Stimulated activated CD4-positive, alpha-beta T cell treated with anti-CD3 and anti-CD28 coated beads, Interleukin-4, amount 100 ng/mL, for 1 hour (primary cell): ENCODE measurements around the gene MPHOSPH8.
"Not testable (repeated sequence)": the region's sequence is repeated elsewhere in the genome, so short reads cannot be mapped to it uniquely, and the experiment has no call there.

Source experiments
- DNase-seq: peaks from one replicate; pipeline ENCODE4 v3.0.0-alpha.2; 2020

MPHOSPH8 gene

DNA sequence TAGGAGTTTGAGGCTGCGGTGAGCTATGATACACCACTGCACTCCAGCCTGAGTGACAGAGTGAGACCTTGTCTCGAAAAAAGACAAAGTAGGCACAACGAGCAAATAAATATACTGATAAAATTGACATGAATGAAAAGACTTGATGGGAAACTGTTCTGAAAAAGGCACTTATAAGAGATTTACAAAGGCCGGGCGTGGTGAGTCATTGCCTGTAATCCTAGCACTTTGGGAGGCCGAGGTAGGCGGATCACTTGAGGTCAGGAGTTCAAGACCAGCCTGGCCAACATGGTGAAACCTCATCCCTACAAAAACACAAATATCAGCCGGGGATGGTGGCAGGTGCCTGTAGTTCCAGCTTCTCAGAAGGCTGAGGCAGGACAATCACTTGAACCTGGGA, 58.0 kb downstream of the MPHOSPH8 start:
- DNase-seq: not testable (repeated sequence)

DNA sequence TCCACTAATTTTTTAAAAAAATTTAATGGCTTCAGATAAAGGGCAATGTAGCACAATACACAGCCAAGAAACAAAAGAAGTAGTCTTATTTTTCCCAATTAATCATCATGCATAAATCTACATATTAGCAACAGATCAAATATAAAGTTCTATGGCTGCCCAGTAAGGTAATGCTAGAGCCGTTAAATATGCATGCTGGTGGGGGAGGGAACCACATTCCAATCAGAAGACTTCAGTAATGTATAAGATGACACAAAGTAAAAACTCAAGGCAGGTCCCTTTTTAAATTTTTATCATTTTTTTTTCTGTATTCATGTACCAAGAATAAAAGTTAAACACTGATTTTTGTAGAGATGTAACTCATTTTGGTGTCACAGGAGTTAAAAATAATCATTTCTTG, 62.0 kb downstream of the MPHOSPH8 start:
- DNase-seq: no peak

DNA sequence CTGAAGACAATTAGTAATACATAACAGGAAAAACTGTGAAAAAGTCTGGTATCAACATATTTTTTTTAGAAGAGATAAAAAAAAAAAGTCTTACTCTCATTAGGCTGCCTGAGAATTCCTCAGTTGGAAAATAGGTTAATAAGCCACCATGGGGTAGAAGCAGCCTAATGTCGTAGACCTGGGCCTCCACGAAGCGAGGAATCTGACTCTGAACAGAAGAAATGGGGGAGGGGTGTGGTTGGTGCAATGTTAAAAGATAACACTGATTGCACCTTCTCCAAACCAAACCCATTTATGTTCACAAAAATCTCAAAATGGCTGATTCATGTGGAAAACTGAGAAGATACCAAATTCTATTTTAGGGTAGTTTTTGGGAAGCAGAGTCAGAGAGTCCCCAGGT, 62.4 kb downstream of the MPHOSPH8 start:
- DNase-seq: no peak

DNA sequence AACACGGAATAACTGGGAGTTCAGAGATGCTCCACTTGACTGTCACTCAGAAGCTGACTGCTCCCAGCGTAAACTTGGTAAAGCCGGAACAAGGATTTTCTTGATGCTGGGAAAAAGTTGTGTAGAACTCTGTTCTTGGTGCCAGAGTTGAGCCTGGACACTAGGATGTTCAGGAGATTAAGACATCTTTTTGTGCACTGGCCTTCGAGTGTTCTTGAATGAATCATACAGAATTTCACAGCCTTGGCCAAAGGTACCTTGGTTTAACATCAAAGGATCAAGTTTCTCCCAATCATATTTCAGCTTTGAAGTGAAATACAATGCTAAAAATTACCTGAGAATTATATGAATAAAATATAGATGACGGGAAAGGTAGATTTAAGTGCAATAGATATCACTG, 67.5 kb downstream of the MPHOSPH8 start:
- not testable (repeated sequence) for DNase-seq

DNA sequence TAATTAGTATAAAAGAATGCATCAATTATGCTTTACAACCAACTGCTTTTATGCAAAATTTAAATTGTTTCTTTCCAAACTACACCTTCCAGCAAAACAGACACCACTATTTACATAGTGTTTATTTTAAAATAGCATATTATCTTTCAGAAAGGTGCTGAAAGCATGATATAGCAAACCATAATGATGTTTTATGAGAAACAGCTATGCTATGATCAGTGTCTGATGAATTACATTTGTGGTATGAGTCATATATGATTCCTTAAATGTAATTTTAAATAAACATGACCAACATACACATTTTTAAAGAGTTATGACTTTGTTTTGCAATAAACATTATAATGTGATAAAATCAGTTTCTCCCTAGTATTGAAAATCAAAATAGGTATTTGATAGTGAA, 68.2 kb downstream of the MPHOSPH8 start:
- DNase-seq: not testable (repeated sequence)

GRCh38 chr13:19704256-19704655, 70.8 kb downstream of the MPHOSPH8 start:
- DNase-seq: not testable (repeated sequence)

DNA sequence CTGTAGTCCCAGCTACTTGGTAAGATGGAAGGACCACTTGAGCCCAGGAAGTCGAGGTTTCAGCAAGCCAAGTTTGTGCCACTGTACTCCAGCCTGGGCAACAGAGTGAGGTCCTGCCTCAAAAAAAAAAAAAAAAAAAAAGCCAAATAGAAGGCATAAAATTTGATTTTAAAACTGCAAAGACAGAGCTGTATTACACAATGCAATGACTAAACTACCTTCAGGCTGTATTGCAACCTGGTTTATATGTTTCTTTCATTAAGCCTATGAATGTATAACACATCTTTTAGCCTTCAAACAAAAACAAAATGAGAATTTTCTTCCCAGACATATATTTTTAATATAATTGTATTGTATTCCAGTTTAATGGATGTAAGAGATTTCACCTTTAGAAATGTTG, 75.6 kb downstream of the MPHOSPH8 start:
- DNase-seq: not testable (repeated sequence)

DNA sequence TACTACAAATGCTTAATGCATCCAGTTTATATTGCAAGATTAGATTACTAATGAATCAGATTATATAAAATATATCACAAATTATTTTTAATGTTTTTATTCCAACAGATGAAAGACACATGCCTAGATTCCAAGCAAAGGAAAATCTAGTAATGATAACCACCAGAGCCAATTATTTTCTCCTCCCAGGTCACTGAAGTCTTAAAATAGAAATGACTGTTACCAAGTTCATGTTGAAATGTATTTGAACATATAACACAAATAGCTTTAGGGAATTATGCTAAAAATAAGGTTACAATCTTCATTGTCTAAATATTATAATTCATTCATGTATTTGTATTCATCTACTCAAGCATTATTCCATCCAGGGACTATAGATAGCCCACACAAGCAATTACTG, 76.3 kb downstream of the MPHOSPH8 start:
- DNase-seq: not testable (repeated sequence)

- no peak for DNase-seq
These were observed 79.9 kb downstream of the MPHOSPH8 start for GRCh38 chr13:19713186-19713965.

DNA sequence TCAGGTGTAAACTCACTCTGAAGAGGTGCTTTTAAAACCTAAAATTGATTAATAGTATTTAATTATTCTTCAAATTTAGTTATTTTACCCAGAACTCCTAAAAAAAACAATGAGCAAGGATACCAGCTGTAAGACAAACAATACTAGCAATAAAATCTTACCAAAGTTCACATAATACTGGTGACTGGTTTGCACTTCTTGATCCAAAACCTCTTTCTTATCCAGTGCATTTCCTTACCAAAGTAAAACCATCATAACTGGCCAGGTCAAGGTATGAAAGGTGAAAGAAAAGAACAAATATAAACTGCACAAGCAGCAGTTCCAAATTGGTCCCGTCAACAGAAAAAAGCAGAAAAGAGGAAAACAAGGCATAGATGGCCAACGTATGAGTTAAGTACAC, 86.6 kb downstream of the MPHOSPH8 start:
- no peak for DNase-seq
